HUES64 (cell line): Measurements from ENCODE around the gene DHX8.

ENCODE experiments used
- H3K27ac ChIP-seq: 2 replicates; pipeline ENCODE4 v1.7.0; 2013; ENCODE audit warnings: low read depth, low read length, inconsistent platforms
- H3K27me3 ChIP-seq: 2 replicates; pipeline ENCODE4 v1.6.1; 2013; ENCODE audit warnings: mild to moderate bottlenecking, low read length; ENCODE audit not compliant: insufficient read depth
- H3K36me3 ChIP-seq: 2 replicates; pipeline ENCODE4 v1.6.1; 2013; ENCODE audit warnings: mild to moderate bottlenecking, low read length; ENCODE audit not compliant: insufficient read depth
- H3K4me1 ChIP-seq: 2 replicates; pipeline ENCODE4 v1.6.1; 2013; ENCODE audit warnings: mild to moderate bottlenecking, low read length, moderate library complexity; ENCODE audit not compliant: insufficient read depth
- H3K4me3 ChIP-seq: 2 replicates; pipeline ENCODE4 v1.5.1; 2013; ENCODE audit warnings: mild to moderate bottlenecking, low read length, moderate library complexity
- H3K9ac ChIP-seq: 2 replicates; pipeline ENCODE4 v1.6.1; 2013; ENCODE audit warnings: mild to moderate bottlenecking, low read depth, low read length
- H3K9me3 ChIP-seq: 2 replicates; pipeline ENCODE4 v1.6.1; 2013; ENCODE audit warnings: low read depth, low read length; ENCODE audit not compliant: insufficient read depth
- WGBS: fragments of 150-250, 120-280 bp; methylation state at CpG from one replicate; pipeline ENCODE4 v1.1.7; 2013; ENCODE audit warnings: missing lambda C conversion rate; 5-methylcytosine and 5-hydroxymethylcytosine counted together

The DHX8 gene

GRCh38 chr17:43536236-43536992 lies 52.6 kb downstream of the DHX8 start:
- peaks cover 36% of the 10 kb centered on the region for H3K4me1 ChIP-seq
- peaks cover 18% of the 10 kb centered on the region for H3K36me3 ChIP-seq
- no peak overlapping the region for H3K9ac ChIP-seq
- H3K27ac ChIP-seq = peak overlapping the region; percentile 51
- 57% methylated on average over 6 of the region's 6 CpGs for WGBS
- H3K27me3 ChIP-seq = no peaks in the 10 kb centered on the region
- H3K4me3 ChIP-seq = no peak overlapping the region
- H3K9me3 ChIP-seq = no peaks in the 10 kb centered on the region

- Histone ChIP-seq H3K4me1 (peaks cover 56% of the 10 kb centered on the region), H3K27me3 (no peaks in the 10 kb centered on the region), H3K27ac (no peak overlapping the region), H3K36me3 (0 out of 2 replicates have a peak, but pooled peaks cover under 1% of the 10 kb centered on the region), H3K9ac (no peak overlapping the region), H3K9me3 (no peaks in the 10 kb centered on the region), H3K4me3 (no peak overlapping the region)
- 59% methylated on average over 10 of the region's 11 CpGs for WGBS
These were observed 57.3 kb downstream of the DHX8 start for GRCh38 chr17:43540821-43541674.

- Histone ChIP-seq H3K4me1 (peaks cover 58% of the 10 kb centered on the region), H3K9ac (no peak overlapping the region), H3K4me3 (peak overlapping the region; percentile 76)
These were observed 59.1 kb downstream of the DHX8 start for GRCh38 chr17:43542859-43543258.

GRCh38 chr17:43543300-43543699 lies 59.5 kb downstream of the DHX8 start:
- H3K4me3 ChIP-seq = peak overlapping the region; percentile 76
- WGBS = 14% methylated on average over 4 of the region's 4 CpGs
- no peak overlapping the region for H3K27ac ChIP-seq
- H3K9ac ChIP-seq = no peak overlapping the region
- H3K4me1 ChIP-seq = peaks cover 57% of the 10 kb centered on the region
- H3K36me3 ChIP-seq = no peaks in the 10 kb centered on the region
- no peaks in the 10 kb centered on the region for H3K9me3 ChIP-seq
- H3K27me3 ChIP-seq = peaks cover 18% of the 10 kb centered on the region

More at GRCh38 chr17:43542859-43543258, 59.1 kb downstream of the DHX8 start:
- H3K27ac ChIP-seq = no peak overlapping the region
- peaks cover 14% of the 10 kb centered on the region for H3K27me3 ChIP-seq
- no peaks in the 10 kb centered on the region for H3K36me3 ChIP-seq
- 12% methylated on average over 6 of the region's 8 CpGs for WGBS
- H3K9me3 ChIP-seq = no peaks in the 10 kb centered on the region

GRCh38 chr17:43543771-43544575 lies 60.2 kb downstream of the DHX8 start:
- 6% methylated on average over 7 of the region's 7 CpGs for WGBS
- peaks cover 18% of the 10 kb centered on the region for H3K27me3 ChIP-seq
- H3K9me3 ChIP-seq = no peaks in the 10 kb centered on the region
- H3K36me3 ChIP-seq = no peaks in the 10 kb centered on the region
- peak overlapping the region; percentile 88; the same call in 1 of the 2 replicates for H3K27ac ChIP-seq
- H3K4me1 ChIP-seq = peaks cover 55% of the 10 kb centered on the region
- H3K4me3 ChIP-seq = peak overlapping the region; percentile 76
- H3K9ac ChIP-seq = peak overlapping the region; percentile 76

- peak overlapping the region; percentile 76 for H3K4me3 ChIP-seq
- peak overlapping the region; percentile 88 for H3K27ac ChIP-seq
- no peaks in the 10 kb centered on the region for H3K36me3 ChIP-seq
- no peaks in the 10 kb centered on the region for H3K9me3 ChIP-seq
- H3K27me3 ChIP-seq = peaks cover 18% of the 10 kb centered on the region
- H3K4me1 ChIP-seq = peaks cover 60% of the 10 kb centered on the region
- 0% methylated on average over 21 of the region's 21 CpGs for WGBS
- peak overlapping the region; percentile 76 for H3K9ac ChIP-seq
These were observed 61.5 kb downstream of the DHX8 start for GRCh38 chr17:43545383-43545632.

GRCh38 chr17:43546319-43547188 lies 62.8 kb downstream of the DHX8 start, which contains the start of gene ETV4:
Gene ETV4, minus strand, starts transcription at chr17:43546340. Its CDS starts 723 bp downstream, at chr17:43545617.
- peaks cover 18% of the 10 kb centered on the region for H3K27me3 ChIP-seq
- peaks cover 48% of the 10 kb centered on the region for H3K4me1 ChIP-seq
- H3K9me3 ChIP-seq = no peaks in the 10 kb centered on the region
- peak within 1 kb of the TSS; percentile 88 for H3K27ac ChIP-seq
- 2% methylated on average over 46 of the region's 46 CpGs for WGBS
- peak within 1 kb of the TSS; percentile 83 for H3K9ac ChIP-seq
- H3K36me3 ChIP-seq = no peaks in the 10 kb centered on the region
- peak within 1 kb of the TSS; percentile 76 for H3K4me3 ChIP-seq

- no peaks in the 10 kb centered on the region for H3K36me3 ChIP-seq
- no peaks in the 10 kb centered on the region for H3K9me3 ChIP-seq
- WGBS = 82% methylated on average over 2 of the region's 2 CpGs
- H3K27me3 ChIP-seq = peaks cover 18% of the 10 kb centered on the region
- H3K9ac ChIP-seq = no peak overlapping the region
- peak overlapping the region; percentile 76; the same call in 1 of the 2 replicates for H3K4me3 ChIP-seq
- H3K4me1 ChIP-seq = peaks cover 42% of the 10 kb centered on the region
- no peak overlapping the region for H3K27ac ChIP-seq
These were observed 63.4 kb downstream of the DHX8 start for GRCh38 chr17:43547189-43547550.

GRCh38 chr17:43547659-43548256 lies 64.0 kb downstream of the DHX8 start:
- no peak overlapping the region for H3K9ac ChIP-seq
- H3K27ac ChIP-seq = no peak overlapping the region
- no peaks in the 10 kb centered on the region for H3K9me3 ChIP-seq
- peaks cover 18% of the 10 kb centered on the region for H3K27me3 ChIP-seq
- peaks cover 36% of the 10 kb centered on the region for H3K4me1 ChIP-seq
- H3K36me3 ChIP-seq = no peaks in the 10 kb centered on the region
- no peak overlapping the region for H3K4me3 ChIP-seq
